CD4-positive, alpha-beta T cell treated with Interferon alpha-2 for 1 hour (primary cell): ENCODE measurements around the gene VASH2.

Experiments used
- DNase-seq, 2 donors: peaks; one replicate each; pipeline ENCODE4 v3.0.0-alpha.2; 2020 to 2022

Gene VASH2

DNA sequence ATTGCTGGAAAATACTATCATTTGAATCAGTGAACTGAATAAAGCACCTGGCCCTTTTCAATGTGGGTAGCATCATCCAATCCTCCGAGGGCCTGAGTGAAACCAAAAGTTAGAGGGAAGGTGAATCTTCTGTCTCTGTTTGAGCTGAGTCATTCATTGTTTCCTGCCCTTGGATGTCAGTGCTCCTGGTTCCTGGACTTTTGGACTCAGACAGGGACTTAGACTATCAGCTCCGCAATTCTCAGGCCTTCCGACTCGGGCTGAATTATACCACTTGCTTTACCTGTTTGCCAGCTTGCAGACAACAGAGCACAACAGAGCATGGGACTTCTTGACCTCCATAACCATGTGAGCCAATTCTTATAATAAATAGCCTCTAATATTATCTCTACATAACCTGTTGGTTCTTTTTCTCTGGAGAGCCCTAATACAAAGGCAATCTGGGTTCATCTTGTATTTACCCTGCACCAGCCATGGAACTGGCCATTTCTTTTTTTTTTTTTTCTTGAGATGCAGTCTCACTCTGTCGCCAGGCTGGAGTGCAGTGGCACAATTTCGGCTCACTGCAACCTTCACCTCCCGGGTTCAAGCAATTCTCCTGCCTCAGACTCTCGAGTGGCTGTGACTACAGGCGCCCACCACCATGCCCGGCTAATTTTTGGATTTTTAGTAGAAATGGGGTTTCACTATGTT is 19.2 kb upstream of the VASH2 start:
- no peak for DNase-seq

DNA sequence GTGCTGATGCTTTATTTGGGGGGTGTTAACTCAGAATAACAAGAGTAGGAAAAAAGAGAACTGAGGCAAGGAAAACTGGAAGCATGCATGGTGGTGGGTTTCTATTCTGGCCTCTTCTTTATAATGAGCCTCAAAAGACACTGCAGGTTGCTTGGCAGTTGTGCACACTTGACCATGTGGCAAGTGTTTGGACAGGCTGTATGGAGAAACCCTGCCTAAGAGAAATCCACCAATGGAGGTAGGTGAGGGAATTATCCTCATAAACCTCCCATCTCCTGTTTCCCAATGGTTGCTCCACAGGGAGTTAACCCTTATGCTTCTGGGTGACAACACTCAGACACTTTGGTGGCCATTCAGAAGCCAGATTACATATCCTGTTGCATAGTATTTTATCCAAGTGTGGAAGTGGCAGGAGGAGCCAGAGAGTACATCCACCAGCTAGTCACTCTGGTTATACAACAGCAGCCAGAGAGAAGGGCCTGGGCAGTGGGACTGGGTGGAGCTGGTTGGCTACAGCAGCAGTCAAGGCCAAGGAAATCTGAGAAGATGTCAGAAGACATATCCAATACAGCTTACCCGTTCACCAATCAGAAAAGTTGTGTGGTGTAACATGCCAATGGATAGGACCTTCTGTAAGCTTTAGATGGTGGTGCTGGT is 16.4 kb upstream of the VASH2 start:
- no peak for DNase-seq

DNA sequence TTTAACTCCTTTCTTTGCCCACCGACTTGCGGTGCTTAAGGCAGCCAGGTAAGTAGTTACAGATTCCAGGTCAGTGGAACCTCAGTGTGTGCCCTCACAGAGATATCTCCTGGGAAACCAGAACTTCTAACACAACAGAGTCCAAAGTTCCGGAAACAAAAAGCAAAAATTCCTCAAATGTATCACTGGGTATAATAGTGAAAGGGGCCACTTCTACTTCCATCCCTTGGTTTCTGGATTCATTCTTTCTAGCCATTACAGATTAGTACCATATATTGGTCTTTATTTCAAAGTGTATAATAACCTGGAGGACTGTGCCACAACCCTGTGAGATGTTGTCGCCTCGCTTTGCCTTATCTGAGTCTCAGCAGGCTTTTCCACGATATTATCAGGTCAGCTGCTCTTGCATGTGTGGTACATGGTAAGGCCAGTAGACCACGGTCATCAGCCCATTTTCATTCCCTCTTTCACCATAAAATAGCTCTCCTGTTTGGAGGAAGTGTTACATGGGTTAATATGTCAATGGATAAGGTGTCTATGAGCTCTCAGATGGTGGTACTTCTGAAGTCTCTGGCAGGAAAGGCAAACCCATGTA is 14.9 kb upstream of the VASH2 start:
- no peak for DNase-seq

DNA sequence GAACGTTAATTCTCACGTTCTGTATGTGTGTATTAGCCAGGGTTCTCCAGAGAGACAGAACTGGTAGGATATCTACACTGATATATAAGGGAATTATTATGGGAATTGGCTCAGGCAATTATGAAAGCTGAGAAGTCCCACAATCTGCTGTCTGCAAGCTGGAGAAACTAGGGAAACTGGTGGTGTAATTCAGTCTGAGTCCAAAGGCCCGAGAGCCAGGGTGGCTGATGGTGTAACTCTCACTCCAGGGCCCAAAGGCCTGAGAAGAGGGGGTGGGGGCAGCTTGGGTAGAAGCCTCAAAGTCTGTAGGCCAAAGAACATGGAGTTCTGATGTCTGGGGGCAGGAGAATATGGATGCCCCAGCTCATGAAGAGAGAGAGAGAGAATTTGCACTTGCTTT is 13.3 kb upstream of the VASH2 start:
- DNase-seq = no peak

DNA sequence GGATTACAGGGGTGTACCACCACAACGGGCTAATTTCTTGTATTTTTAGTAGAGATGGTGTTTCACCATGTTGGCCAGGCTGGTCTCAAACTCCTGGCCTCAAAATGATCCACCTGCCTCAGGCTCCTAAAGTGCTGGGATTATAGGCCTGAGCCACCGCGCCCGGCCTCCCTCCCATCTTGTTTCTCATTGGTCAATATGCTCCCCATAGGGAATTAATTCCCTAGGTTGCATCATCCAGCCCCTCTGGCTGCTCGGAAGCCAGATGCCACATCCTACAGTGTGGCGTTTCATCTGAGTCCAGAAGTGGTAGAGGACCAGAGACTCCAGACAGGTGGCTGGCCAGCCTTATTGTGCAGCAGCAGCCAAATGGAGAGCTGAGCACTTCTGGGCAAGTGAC is 11.5 kb upstream of the VASH2 start:
- DNase-seq = no peak

DNA sequence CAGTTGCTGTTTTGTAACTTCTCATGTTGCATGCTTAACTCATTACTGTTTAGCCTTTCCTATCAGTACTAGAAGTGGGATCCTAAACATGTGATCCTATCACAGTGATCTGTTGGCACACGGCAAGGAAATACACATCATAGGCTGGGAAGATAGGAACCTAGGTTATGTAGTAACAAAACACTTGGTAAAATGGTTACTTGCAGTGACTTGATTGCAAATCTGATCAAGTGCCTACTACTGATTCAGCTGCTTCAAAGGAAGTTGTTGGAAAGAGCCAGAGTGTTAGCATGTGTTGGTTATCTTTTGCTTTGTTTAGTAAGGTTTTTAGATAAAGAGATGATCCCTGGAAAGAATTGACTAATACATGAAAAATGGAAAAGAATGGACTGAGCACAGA is 8.9 kb upstream of the VASH2 start:
- DNase-seq = no peak

DNA sequence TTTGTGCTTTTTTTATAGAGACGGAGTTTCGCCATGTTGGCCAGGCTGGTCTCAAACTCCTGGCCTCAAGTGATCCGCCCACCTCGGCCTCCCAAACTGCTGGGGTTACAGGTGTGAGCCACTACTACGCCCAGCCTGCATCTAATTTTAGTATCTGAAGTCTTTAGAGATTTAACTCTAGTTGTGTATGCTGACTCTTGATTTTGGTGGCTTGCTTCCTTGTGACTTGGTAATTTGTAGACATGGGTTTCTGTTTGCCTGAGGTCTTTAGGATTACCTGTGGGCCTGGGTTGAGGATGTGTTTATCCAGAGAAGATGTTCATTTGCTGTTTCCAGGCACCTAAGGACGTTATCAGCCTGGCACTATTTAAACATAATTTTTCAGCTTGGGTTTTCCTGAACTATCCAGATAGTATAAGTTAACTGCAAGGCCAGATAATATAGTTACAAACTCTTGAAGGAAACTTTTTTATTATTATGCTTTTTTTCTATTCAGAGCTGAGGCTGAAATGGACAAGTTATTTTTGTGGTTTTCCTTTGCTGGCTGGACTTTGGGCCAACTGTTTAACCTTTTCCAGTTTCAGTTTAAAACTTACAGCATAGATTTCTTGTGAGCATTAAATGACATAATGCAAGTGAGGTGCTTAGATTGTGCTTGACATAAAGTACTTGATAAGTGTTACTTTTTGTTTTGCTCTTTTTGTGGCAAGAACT is 7.5 kb upstream of the VASH2 start:
- DNase-seq = no peak

DNA sequence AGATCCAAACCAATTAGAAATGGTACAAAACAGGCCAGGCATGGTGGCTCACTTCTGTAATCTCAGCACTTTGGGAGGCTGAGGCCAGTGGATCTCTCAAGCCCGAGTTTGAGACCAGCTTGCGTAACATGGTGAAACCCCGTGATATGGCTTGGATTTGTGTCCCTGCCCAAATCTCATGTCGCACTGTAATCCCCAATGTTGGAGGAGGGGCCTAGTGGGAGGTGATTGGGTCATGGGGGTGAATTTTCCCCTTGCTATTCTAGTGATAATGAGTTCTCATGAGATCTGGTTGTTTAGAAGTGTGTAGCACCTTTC is 7.0 kb upstream of the VASH2 start:
- no peak for DNase-seq

DNA sequence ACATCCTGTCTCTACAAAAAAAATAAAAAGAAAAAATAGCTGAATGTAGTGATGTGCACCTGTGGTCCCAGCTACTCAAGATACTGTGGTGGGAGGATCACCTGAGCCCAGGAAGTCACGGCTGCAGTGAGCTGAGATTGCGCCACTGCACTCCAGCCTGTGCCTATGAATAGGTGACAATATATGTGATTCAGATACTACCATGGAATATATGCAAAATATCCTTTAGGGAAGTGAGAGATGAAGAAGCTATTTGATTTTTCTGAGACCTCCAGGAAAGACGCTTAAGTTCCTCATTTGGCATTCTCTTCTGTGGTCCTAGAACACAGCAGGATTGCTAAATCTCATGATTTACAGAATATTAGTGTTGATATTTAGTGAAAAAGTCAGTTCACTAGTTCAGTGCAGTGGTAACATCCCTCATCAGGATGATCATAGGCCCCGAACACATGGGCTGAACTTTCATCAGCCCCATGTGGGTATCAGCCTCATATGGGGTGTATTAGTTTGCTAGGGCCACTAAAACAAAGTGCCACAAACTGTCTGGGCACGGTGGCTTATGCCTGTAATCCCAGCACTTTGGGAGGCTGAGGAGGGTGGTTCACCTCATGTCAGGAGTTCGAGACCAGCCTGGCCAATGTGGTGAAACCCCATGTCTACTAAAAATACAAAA is 6.0 kb upstream of the VASH2 start:
- no peak for DNase-seq

DNA sequence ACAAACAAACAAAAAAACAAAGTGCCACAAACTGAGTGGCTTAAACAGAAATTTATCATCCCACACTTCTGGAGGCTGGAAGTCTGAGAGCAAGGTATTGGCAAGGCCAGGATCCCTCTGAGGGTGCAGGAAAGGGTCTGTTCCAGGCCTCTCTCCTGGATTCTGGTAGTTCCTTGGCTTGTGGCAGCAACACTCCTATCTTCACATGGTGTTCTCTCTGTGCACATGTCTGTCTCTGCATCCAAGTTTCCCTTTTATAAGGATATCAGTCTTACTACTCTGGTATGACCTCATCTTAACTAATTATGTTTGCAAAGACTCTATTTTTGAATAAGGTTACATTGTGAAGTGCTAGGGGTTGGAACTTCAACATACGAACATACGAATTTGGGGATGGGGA is 5.3 kb upstream of the VASH2 start:
- no peak for DNase-seq

DNA sequence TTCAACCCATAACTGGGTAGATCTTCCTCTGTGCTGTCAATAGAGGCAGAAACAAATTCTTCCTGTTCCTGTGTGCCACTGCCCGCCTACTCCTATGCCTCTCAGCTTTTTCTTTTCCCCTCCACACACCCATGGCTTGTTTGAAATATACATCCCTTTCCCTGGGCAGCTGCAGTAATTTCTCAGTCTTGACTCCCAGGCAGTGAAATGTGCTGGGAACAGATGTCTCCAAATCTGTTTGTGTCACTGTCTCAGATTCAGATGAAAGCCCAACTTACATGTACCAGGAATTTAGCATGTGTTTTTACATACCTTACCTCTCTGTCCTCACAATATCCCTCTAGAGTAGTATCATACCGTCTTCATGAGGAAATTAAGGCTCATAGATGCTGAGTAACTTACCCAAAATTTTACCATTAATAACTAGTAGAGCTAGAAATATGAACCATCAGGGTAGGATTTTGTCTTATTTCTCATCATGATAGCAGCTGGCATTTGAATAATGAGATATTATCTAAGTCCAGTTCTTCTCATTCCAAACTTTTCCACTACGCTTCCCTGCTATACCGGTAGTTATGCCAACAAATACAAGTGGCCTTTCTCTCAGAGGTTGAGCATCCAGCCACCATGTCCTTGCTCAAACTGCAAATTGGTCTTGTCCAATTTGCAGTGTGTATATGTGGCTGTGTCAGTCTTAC is 4.7 kb upstream of the VASH2 start:
- DNase-seq = no peak

DNA sequence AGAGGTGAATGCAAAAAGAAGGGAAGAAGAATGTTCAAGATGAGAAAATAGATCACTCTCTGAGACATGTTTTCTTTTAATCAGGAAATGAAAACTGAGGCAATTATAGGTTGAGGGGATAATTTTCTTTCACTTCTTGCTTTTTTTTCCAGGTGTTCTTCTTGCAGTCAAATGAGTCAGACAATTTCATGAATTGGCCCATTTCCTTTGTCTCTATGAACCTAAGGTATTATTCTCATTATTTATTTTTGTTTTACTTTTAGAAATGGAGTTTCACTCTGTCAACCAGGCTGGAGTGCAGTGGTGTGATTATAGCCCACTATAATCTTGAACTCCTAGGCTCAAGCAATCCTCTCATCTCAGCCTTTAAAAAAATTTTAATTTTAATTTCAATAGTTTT is 3.5 kb upstream of the VASH2 start:
- no peak for DNase-seq

DNA sequence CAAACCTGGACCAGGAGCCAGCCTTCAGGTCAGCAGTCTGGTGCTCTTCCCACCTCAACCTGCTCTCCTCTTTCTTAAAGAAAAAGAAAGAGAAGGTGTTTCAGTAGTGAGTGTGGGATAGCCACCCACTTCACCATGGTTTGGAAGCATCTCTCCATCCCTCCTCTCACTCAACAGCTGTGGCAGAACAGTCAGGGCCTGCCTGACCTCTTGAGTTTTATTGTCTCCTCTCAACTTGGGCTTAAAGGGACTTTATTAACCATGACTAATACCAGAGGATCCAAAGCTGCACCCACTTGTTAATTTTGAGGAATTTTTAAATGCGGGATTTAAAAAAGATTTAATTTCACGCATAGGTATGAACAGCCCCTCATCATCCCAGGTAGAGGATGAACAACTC is 570 bp upstream of the VASH2 start:
- DNase-seq = no peak

DNA sequence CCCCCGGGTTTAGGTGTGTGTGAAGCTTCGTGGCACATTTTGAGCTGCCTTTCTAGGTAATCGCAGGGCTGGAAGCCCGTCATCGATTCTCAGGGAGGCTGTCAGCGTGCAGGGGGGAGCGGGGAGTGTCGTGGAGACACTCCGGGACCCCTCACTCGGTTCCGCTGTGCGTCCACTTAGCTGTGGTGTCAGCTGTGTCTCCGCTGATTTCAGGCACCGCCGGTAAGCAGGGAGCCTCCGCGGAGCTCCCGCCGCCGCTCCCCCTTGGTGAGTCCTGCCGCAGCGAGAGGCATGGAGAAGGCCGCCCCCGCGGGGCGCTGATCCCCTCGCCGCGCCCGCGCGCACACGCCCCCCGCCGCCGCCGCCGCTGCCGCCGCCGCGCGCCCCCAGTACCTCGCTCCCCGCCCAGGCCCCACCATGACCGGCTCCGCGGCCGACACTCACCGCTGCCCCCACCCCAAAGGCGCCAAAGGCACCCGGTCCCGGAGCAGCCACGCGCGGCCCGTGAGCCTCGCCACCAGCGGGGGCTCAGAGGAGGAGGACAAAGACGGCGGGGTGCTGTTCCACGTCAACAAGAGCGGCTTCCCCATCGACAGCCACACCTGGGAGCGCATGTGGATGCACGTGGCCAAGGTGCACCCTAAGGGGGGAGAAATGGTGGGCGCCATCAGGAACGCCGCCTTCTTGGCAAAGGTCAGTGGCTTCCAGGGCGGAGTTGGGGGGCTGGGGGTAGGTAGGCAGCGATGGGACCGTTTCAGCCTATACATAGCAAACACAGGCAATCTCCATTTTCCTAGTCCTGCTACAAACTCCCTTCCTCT is 995 bp downstream of the VASH2 start:
- DNase-seq = no peak

DNA sequence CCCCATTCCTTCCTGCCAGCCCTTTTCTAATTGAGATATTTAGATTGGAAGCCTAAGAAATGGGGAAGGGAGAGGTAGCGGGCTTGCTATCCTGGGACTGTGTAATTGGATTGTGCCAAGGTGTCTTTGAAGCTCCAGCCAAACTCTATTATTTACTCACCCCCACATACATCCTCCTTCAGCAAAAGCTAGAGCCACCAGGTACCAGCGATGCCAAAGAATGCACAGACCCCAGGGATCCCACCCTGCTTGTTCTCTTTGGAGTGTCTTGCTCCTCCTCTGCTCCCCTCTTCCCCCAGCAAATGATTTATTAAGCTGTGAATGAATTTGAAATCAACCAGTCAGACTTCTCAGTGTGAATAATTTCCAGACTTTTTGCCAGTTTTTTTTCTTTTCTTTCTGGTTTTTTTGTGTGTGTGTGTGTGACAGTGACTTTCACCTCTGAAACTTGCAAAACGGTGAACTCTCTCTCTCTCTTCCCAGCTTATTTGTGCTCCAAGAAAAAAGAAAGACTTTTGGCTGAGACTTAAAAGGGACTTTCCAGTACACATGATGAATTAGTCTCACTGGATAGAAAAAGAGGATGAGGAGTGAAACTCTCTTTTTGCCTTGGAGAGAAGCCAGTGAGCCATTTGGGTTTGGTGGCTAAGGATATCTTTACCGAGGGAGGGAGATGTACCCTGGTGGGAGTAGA is 1.8 kb downstream of the VASH2 start:
- DNase-seq = no peak

DNA sequence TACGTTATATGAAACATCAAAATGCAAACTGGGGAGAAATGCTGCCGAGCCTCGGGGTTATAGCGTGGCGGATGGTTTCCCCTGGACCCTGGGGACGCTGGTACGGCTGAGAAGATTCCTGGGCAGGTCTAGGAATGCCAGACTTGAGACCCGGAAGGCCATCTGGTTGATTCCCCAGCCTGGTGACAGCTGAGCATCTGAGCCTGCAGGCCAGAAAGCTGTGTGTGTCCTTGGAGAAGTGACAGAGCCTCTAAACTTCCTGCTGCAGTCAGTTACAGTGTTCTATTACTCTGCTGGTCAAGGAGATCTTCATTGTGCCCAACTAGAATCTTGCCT is 2.3 kb downstream of the VASH2 start:
- no peak for DNase-seq

DNA sequence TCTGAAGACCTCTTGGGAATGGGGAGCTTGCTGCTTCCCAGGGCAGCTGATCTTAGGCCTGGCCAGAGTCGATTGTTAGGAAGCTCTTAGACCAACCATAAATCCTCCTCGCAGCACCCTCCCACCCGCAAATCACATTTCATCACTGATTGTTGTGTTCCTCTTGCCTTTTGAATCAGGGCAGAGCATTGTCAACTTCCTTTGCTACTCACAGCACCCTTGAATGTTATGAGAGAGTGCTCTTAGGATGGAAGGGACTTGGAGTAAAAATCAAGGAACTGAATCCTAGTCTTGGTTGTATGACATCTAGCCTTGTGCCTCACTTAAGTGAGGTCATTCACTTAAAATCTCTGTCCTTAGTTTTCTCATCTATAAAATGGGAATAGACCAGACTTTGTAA is 3.0 kb downstream of the VASH2 start:
- no peak for DNase-seq

DNA sequence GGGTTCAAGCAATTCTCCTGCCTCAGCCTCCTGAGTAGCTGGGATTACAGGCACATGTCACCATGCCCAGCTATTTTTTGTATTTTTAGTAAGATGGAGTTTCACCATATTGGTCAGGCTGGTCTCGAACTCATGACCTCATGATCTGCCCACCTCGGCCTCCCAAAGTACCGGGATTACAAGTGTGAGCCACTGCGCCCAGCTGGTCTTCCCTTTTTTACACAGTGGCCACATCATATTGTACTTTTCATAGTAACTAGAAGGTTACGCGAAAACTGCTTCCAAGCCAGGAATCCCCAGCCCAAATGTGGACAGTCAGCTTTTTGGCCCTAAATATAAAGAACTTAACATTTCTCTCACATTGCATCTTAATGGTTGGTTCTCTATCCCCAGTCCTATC is 4.2 kb downstream of the VASH2 start:
- DNase-seq = no peak

DNA sequence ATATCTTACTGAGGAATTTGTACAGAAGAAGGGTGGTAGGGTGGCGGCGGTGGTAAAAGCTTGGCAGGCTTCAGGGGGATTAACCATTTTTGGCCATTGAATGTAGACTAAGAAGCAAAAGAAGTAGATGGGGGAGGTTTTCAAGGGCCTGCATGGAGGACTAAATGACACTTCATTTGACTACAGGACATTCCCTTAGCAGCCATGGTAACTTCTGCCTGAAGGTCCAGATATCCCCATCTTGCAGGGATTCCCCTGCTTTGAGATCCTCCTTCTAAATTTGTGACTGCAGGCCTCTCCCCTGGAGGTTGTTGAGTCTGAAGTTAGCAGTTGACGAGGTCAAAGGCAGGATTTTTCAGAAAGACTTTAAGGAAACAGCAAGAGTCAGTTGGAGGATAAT is 4.8 kb downstream of the VASH2 start:
- DNase-seq = no peak

DNA sequence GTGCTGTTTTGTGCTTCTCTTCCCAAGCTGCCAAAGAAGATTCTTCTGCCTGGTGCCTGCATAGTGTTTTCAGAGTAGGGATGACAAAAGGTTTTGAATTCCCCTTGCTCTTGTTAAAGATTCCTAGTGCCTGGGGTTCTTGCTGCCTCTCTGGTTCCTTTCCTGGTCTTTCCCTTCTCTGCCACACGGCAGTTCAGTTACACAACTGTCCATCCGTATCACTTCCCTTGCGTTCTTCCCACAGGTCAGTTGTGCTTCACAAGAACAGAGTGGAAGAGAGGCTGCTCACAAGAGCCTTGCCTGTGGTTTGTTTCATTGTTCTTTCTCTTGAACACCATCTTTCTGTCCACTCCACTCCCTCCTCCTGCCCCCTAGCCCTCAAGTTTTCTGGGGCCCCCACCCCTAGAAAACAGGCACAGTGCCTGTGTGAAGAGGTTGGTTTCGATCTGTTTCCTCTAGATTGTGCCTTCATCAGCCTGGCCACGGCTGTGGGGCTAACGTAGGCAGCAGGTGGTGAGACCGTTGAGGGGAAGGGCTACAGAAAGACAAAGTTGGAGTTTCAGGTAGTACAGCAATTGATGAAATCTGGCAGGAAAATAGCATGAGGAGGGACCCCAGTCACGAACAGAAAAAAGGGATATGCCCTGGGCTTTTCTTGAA is 5.8 kb downstream of the VASH2 start:
- no peak for DNase-seq

DNA sequence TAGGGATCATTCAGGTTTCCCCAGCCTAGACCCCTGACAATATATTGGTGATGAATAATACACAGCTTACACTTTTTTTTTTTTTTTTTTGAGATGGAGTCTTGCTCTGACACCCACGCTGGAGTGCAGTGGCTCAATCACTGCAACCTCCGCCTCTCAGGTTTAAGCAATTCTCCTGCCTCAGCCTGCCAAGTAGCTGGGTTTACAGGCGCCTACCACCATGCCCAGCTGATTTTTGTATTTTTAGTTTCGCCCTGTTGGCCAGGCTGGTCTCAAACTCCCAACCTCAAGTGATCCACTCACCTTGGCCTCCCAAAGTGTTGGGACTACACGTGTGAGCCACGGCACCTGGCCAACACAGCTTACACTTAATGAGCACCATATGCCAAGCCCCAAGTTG is 7.2 kb downstream of the VASH2 start:
- no peak for DNase-seq
